Gastrocnemius medialis (tissue), 4 donors: ENCODE results near the gene SLC25A21. TPM values are rescaled to one million over a fixed set of nuclear protein-coding genes. Genes with fewer than 3 reads are reported as not detected.
A peak's percentile ranks its signal among the peaks of the same experiment; 100 is the strongest.

ENCODE experiments used
- ATAC-seq, 2 donors: fragments of 150-250 bp; one replicate each; pipeline ENCODE4 v1.9.1; 2016
- DNase-seq, 2 donors: peaks; one replicate each; pipeline ENCODE4 v3.0.0-alpha.2; 2019
- H3K27ac ChIP-seq, 4 donors: fragments of 200-600 bp; sonication (generic); 1 replicate in 1 of 4; 2 replicates in 3 of 4; pipeline ENCODE4 v1.5.1; 2016 to 2018; ENCODE audit warnings: mild to moderate bottlenecking in 2 of 4, moderate library complexity in 1 of 4
- H3K27me3 ChIP-seq, 3 donors: fragments of 200-600 bp; sonication (generic) in 2 of 3; 1 replicate in 1 of 3; 2 replicates in 2 of 3; pipeline versions ENCODE4 v1.5.1 to v1.6.0; 2016 to 2019; ENCODE audit warnings: mild to moderate bottlenecking in 1 of 3, moderate library complexity in 1 of 3
- H3K36me3 ChIP-seq, 2 donors: fragments of 200-600 bp; sonication (generic) in 1 of 2; one replicate each; pipeline ENCODE4 v1.5.1; 2017 to 2018
- H3K4me1 ChIP-seq, 2 donors: fragments of 200-600 bp; sonication (generic) in 1 of 2; one replicate each; pipeline ENCODE4 v1.5.1; 2016 to 2017; ENCODE audit warnings: mild to moderate bottlenecking in 2 of 2
- H3K4me3 ChIP-seq, 4 donors: fragments of 200-600 bp; sonication (generic) in 3 of 4; 1 replicate in 1 of 4; 2 replicates in 3 of 4; pipeline ENCODE4 v1.5.1; 2016 to 2019; ENCODE audit warnings: mild to moderate bottlenecking in 2 of 4
- H3K9me3 ChIP-seq, 3 donors: fragments of 200-600 bp; sonication (generic) in 2 of 3; 1 replicate in 1 of 3; 2 replicates in 2 of 3; pipeline ENCODE4 v1.5.1; 2016 to 2019
- CTCF ChIP-seq, 5 experiments: fragments of 450-650 bp in 3 of 5; fragments of 200-600 bp in 2 of 5; sonication (generic) in 2 of 5; IDR thresholded peaks in 4 of 5; conservative IDR thresholded peaks in 1 of 5; 1 replicate in 4 of 5; 2 replicates in 1 of 5; pipeline ENCODE4 v1.5.1; 2016 to 2019; ENCODE audit warnings: antibody characterized with exemption in 5 of 5, mild to moderate bottlenecking in 3 of 5, moderate library complexity in 3 of 5
- POLR2A ChIP-seq, 2 donors: fragments of 450-650 bp; IDR thresholded peaks; one replicate each; pipeline ENCODE4 v1.6.1; 2017; ENCODE audit warnings: antibody characterized with exemption in 2 of 2, mild to moderate bottlenecking in 2 of 2, moderate library complexity in 2 of 2
- in situ Hi-C, 4 donors: fragments of 200-750 bp; cut with MboI; loops; one replicate each; pipeline versions ENCODE4 v1.15.0 to v1.8.0; 2017; ENCODE audit warnings: low sequenced_read_pairs in 4 of 4
- intact Hi-C: fragments of 100-400 bp; cut with DNase I; formaldehyde crosslinking; loops from one replicate; pipeline ENCODE4 v1.15.1; 2023; ENCODE audit warnings: low total_unique reads
- total RNA-seq, 4 donors: library from RNA; depleted of rRNA; stranded (reverse); fragments of >200 nt; gene quantifications; one replicate each; pipeline versions ENCODE4 v1.1.0 to v1.2.3, GENCODE V29; 2016

Gene SLC25A21
- total RNA-seq, 4 donors from 2014 or later = 1.9 TPM; not detected in 3

- Histone ChIP-seq H3K4me3 (peak overlapping the region; percentile 31 to 51 (median 40)), H3K9me3 (no peaks in the 10 kb centered on the region), H3K36me3 (no peaks in the 10 kb centered on the region), H3K4me1 (peaks cover 12% of the 10 kb centered on the region in 2 donors), H3K27ac (no peak overlapping the region), H3K27me3 (peaks cover 75 to 90% (median 77%) of the 10 kb centered on the region in 3 donors)
- TF ChIP-seq POLR2A (IDR thresholded peaks at IDR 0.05) (no peak), CTCF (IDR thresholded peaks at IDR 0.05 in 4 of 5, conservative IDR thresholded peaks at IDR 0.05 in 1 of 5) (peak in 4 of 5 experiments; percentile 8 to 35 (median 24))
- in situ Hi-C loops (loop anchor here in 1 of 4 donors (25.0 kb wide), 1 partner anchor 289 kb away; no protein-coding TSS in a partner anchor), intact Hi-C loops (loop anchor here (5.0 kb wide), 1 partner anchor 294 kb away; no protein-coding TSS in a partner anchor)
- no peak for ATAC-seq
- no peak for DNase-seq
Observed at GRCh38 chr14:36647824-36648753, 524.3 kb downstream of the SLC25A21 start.

GRCh38 chr14:36647417-36647823, 525.0 kb downstream of the SLC25A21 start:
- DNase-seq = no peak
- Histone ChIP-seq H3K27ac (no peak overlapping the region), H3K4me1 (peaks cover 12% of the 10 kb centered on the region in 2 donors), H3K4me3 (peak overlapping the region; percentile 31 to 51 (median 40)), H3K27me3 (peaks cover 68 to 83% (median 70%) of the 10 kb centered on the region in 3 donors), H3K36me3 (no peaks in the 10 kb centered on the region), H3K9me3 (no peaks in the 10 kb centered on the region)
- ATAC-seq = no peak
- intact Hi-C loops = loop anchor here (5.0 kb wide), 1 partner anchor 295 kb away; no protein-coding TSS in a partner anchor
- no peak for TF ChIP-seq CTCF (IDR thresholded peaks at IDR 0.05 in 4 of 5, conservative IDR thresholded peaks at IDR 0.05 in 1 of 5)
- no peak for TF ChIP-seq POLR2A (IDR thresholded peaks at IDR 0.05)
- in situ Hi-C loops = loop anchor here in 1 of 4 donors (25.0 kb wide), 1 partner anchor 290 kb away; no protein-coding TSS in a partner anchor

GRCh38 chr14:36646664-36647416, 525.6 kb downstream of the SLC25A21 start:
- Histone ChIP-seq H3K36me3 (no peaks in the 10 kb centered on the region), H3K9me3 (no peaks in the 10 kb centered on the region), H3K4me1 (peaks cover 12% of the 10 kb centered on the region in 2 donors), H3K27me3 (peaks cover 62 to 77% (median 64%) of the 10 kb centered on the region in 3 donors), H3K4me3 (peak overlapping the region; percentile 31 to 51 (median 40)), H3K27ac (no peak overlapping the region)
- in situ Hi-C loops = loop anchor here in 1 of 4 donors (25.0 kb wide), 1 partner anchor 290 kb away; no protein-coding TSS in a partner anchor
- no peak for TF ChIP-seq CTCF (IDR thresholded peaks at IDR 0.05 in 4 of 5, conservative IDR thresholded peaks at IDR 0.05 in 1 of 5)
- TF ChIP-seq POLR2A (IDR thresholded peaks at IDR 0.05) = no peak
- ATAC-seq (no peak), DNase-seq (no peak)
- intact Hi-C loops = loop anchor here (5.0 kb wide), 1 partner anchor 295 kb away; no protein-coding TSS in a partner anchor

GRCh38 chr14:36633580-36633979, 538.8 kb downstream of the SLC25A21 start:
- DNase-seq = no peak
- Histone ChIP-seq H3K4me3 (no peak overlapping the region), H3K9me3 (no peaks in the 10 kb centered on the region), H3K36me3 (no peaks in the 10 kb centered on the region), H3K27ac (no peak overlapping the region), H3K4me1 (no peaks in the 10 kb centered on the region), H3K27me3 (no peaks in the 10 kb centered on the region)
- intact Hi-C loops (no loop called here), in situ Hi-C loops (loop anchor here in 1 of 4 donors (25.0 kb wide), 1 partner anchor 304 kb away; no protein-coding TSS in a partner anchor)
- no peak for TF ChIP-seq CTCF (IDR thresholded peaks at IDR 0.05 in 4 of 5, conservative IDR thresholded peaks at IDR 0.05 in 1 of 5)
- no peak for TF ChIP-seq POLR2A (IDR thresholded peaks at IDR 0.05)
- ATAC-seq = no peak
